Smooth muscle cell (in vitro differentiated cells): Measurements from ENCODE around the gene NRXN3. TPM values are rescaled to one million over a fixed set of nuclear protein-coding genes. Genes with fewer than 3 reads are reported as not detected.

ENCODE experiments used
- DNase-seq: peaks from one replicate; lab custom pipeline; 2025; ENCODE audit not compliant: unreplicated experiment; lab: John Stamatoyannopoulos, UW
- H2AFZ ChIP-seq: fragments of 200-600 bp; sonication (generic); 2 replicates; pipeline ENCODE4 v1.6.0; 2016; ENCODE audit warnings: antibody characterized with exemption, low read depth, mild to moderate bottlenecking
- H3F3A ChIP-seq: fragments of 200-600 bp; sonication (generic); 2 replicates; pipeline ENCODE4 v1.6.0; 2017; ENCODE audit warnings: antibody characterized with exemption, low read depth
- H3K27ac ChIP-seq: fragments of 200-600 bp; sonication (generic); 2 replicates; pipeline ENCODE4 v1.5.1; 2016; ENCODE audit warnings: low read depth, mild to moderate bottlenecking
- H3K27me3 ChIP-seq: fragments of 200-600 bp; sonication (generic); 2 replicates; pipeline ENCODE4 v1.6.1; 2016; ENCODE audit warnings: low read depth, mild to moderate bottlenecking
- H3K36me3 ChIP-seq: fragments of 200-600 bp; sonication (generic); 2 replicates; pipeline ENCODE4 v1.5.1; 2016; ENCODE audit warnings: low read depth
- H3K4me1 ChIP-seq: fragments of 200-600 bp; sonication (generic); 2 replicates; pipeline ENCODE4 v1.5.1; 2016; ENCODE audit warnings: low read depth
- H3K4me2 ChIP-seq: fragments of 200-600 bp; sonication (generic); 2 replicates; pipeline ENCODE4 v1.6.0; 2016; ENCODE audit warnings: mild to moderate bottlenecking
- H3K4me3 ChIP-seq: fragments of 200-600 bp; sonication (generic); 2 replicates; pipeline ENCODE4 v1.5.1; 2016; ENCODE audit warnings: mild to moderate bottlenecking
- H3K79me2 ChIP-seq: fragments of 200-600 bp; sonication (generic); 2 replicates; pipeline ENCODE4 v1.6.0; 2016; ENCODE audit warnings: low read depth, mild to moderate bottlenecking
- H3K9ac ChIP-seq: fragments of 200-600 bp; sonication (generic); 2 replicates; pipeline ENCODE4 v1.6.0; 2016; ENCODE audit warnings: low read depth
- H3K9me3 ChIP-seq: fragments of 200-600 bp; sonication (generic); replicated peaks from 2 replicates; pipeline ENCODE4 v1.5.1; 2016; ENCODE audit warnings: low read depth
- H4K20me1 ChIP-seq: fragments of 200-600 bp; sonication (generic); 2 replicates; pipeline ENCODE4 v1.6.0; 2016; ENCODE audit warnings: low read depth
- WGBS: methylation state at CpG from one replicate; pipeline ENCODE4 v1.1.7; 2016; ENCODE audit warnings: low lambda C conversion rate; 5-methylcytosine and 5-hydroxymethylcytosine counted together
- polyA plus RNA-seq: library from polyadenylated mRNA; unstranded; fragments of >200 nt; fragmentation: Nextera tagmentation; extraction: Ambion mirVana; gene quantifications from 2 replicates; pipeline ENCODE4 v1.2.1, GENCODE V29; 2016
- total RNA-seq: library from RNA; depleted of rRNA; stranded (reverse); fragments of >200 nt; gene quantifications from 2 replicates; pipeline ENCODE4 v1.2.3, GENCODE V29; 2014
- TF ChIP-seq, protein P1 (sequence below): fragments of 200-600 bp; sonication (generic); IDR thresholded peaks from 2 replicates; pipeline ENCODE4 v1.5.1; 2017; ENCODE audit warnings: borderline replicate concordance, mild to moderate bottlenecking, antibody characterized with exemption; ENCODE audit not compliant: insufficient read depth, poor library complexity, severe bottlenecking

Gene NRXN3
- total and polyA plus RNA-seq, 2 experiments from 2014 or later: 1.2 to 7.0 TPM

DNA sequence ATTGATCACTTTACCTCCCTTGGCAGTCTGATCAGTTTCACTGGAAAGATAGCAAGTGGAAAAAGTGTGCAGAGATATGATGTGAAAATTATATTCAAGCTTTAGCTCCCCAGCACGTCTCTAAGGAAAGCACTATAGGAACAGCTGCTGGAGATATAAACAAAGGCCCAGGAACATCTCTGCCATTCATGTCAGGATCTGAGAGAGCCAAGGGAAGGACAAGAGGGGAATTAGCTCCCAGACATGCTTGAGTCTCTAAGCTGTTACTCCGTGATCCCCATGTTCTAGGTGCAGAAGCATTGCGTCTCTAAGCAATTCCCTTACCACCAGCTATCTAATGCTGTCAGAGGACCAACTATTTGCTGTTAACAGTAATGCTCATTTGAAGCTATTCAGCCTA is 1341.0 kb downstream of the NRXN3 start:
- TF ChIP-seq, protein P1, sequence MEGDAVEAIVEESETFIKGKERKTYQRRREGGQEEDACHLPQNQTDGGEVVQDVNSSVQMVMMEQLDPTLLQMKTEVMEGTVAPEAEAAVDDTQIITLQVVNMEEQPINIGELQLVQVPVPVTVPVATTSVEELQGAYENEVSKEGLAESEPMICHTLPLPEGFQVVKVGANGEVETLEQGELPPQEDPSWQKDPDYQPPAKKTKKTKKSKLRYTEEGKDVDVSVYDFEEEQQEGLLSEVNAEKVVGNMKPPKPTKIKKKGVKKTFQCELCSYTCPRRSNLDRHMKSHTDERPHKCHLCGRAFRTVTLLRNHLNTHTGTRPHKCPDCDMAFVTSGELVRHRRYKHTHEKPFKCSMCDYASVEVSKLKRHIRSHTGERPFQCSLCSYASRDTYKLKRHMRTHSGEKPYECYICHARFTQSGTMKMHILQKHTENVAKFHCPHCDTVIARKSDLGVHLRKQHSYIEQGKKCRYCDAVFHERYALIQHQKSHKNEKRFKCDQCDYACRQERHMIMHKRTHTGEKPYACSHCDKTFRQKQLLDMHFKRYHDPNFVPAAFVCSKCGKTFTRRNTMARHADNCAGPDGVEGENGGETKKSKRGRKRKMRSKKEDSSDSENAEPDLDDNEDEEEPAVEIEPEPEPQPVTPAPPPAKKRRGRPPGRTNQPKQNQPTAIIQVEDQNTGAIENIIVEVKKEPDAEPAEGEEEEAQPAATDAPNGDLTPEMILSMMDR: no peak
- no peak overlapping the region for H3K9ac ChIP-seq
- H3K4me3 ChIP-seq: no peak overlapping the region
- no peak for DNase-seq
- no peaks in the 10 kb centered on the region for H4K20me1 ChIP-seq
- WGBS: 78% methylated on average over 3 of the region's 3 CpGs
- no peaks in the 10 kb centered on the region for H3K36me3 ChIP-seq
- H3K79me2 ChIP-seq: no peaks in the 10 kb centered on the region
- no peaks in the 10 kb centered on the region for H3K27me3 ChIP-seq
- H3K9me3 ChIP-seq: no peaks in the 10 kb centered on the region
- H2AFZ ChIP-seq: no peak overlapping the region
- H3K4me2 ChIP-seq: no peak overlapping the region
- H3K27ac ChIP-seq: peak overlapping the region; percentile 2
- peaks cover 34% of the 10 kb centered on the region for H3K4me1 ChIP-seq
- no peaks in the 10 kb centered on the region for H3F3A ChIP-seq

DNA sequence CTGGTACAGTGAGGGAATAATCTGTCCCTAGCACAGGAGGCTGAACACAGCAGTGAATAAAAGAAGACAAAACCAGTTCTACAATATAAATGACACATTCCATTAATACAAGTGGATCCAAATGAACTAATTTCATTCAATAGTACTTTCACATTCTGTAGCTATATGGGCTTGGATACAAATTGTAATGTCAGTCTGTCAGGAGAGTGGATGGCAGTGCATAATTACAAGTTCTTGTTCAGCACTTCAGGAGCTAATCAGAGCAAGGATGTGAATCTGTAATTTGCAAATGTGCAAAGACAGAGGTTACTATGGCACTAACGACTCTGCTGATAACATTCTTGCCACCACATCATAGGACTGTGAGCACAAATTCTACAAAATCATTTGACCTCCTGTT is 1343.3 kb downstream of the NRXN3 start:
- H4K20me1 ChIP-seq: no peaks in the 10 kb centered on the region
- H3K27ac ChIP-seq: no peak overlapping the region
- no peaks in the 10 kb centered on the region for H3K27me3 ChIP-seq
- no peak overlapping the region for H3K9ac ChIP-seq
- H2AFZ ChIP-seq: no peak overlapping the region
- H3K79me2 ChIP-seq: no peaks in the 10 kb centered on the region
- DNase-seq: no peak
- TF ChIP-seq, protein P1: no peak
- H3K4me3 ChIP-seq: no peak overlapping the region
- WGBS: 65% methylated on average over 1 of the region's 1 CpG
- H3F3A ChIP-seq: no peaks in the 10 kb centered on the region
- H3K4me2 ChIP-seq: no peak overlapping the region
- peaks cover 46% of the 10 kb centered on the region for H3K4me1 ChIP-seq
- no peaks in the 10 kb centered on the region for H3K9me3 ChIP-seq
- no peaks in the 10 kb centered on the region for H3K36me3 ChIP-seq

DNA sequence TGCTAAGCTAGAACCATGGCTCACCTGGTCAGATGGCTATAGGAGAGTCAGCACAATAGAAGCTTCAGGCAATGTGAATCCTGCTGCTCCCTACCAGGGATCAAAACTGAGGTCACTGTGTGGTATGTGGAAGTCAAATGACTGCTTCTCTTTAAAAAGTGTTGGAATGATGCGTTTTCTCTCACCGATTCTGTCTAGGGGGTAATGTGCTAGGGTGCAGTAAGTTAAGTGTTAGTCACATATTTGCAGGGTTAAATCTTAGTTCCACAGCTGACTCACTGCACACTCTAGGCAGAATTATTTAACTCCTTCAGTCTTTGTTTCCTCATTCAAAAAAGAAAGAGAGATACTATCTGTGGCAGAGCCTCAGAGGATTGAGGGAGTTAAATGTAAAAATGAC is 1344.5 kb downstream of the NRXN3 start:
- Histone ChIP-seq H3K4me1 (peaks cover 46% of the 10 kb centered on the region), H3K79me2 (no peaks in the 10 kb centered on the region), H3K9ac (no peak overlapping the region), H3K27me3 (no peaks in the 10 kb centered on the region), H3K4me3 (no peak overlapping the region), H4K20me1 (no peaks in the 10 kb centered on the region), H3F3A (no peaks in the 10 kb centered on the region), H3K27ac (peak overlapping the region; percentile 40), H3K4me2 (no peak overlapping the region), H2AFZ (no peak overlapping the region), H3K9me3 (no peaks in the 10 kb centered on the region), H3K36me3 (no peaks in the 10 kb centered on the region)
- 22% methylated on average over 2 of the region's 2 CpGs for WGBS
- no peak for DNase-seq
- TF ChIP-seq, protein P1: no peak

DNA sequence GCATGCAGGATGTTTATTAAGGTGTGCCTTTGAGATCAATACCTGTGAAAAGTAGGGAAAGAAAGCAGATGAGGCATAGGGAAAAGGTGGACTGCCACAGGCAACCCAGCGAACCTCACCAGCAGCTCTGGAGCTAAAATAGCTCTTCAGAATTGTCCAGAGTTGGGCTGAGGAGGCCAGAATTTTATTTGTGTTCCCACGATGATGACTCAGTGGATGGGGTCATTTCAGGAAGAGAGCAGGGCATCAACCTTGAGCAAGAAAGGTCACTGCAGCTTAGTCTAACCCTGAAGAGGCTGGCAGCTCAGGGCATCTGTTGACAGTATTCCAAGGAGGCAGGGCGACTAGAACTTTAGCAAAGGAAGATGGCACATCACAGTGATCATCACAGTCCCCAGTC is 1345.0 kb downstream of the NRXN3 start:
- no peak for DNase-seq
- no peak overlapping the region for H3K9ac ChIP-seq
- H3K27me3 ChIP-seq: no peaks in the 10 kb centered on the region
- WGBS: 65% methylated on average over 3 of the region's 3 CpGs
- no peak overlapping the region for H3K4me2 ChIP-seq
- no peaks in the 10 kb centered on the region for H3K9me3 ChIP-seq
- H3K4me3 ChIP-seq: no peak overlapping the region
- no peaks in the 10 kb centered on the region for H3K36me3 ChIP-seq
- no peaks in the 10 kb centered on the region for H3F3A ChIP-seq
- TF ChIP-seq, protein P1: no peak
- H3K4me1 ChIP-seq: peaks cover 43% of the 10 kb centered on the region
- H4K20me1 ChIP-seq: no peaks in the 10 kb centered on the region
- H2AFZ ChIP-seq: no peak overlapping the region
- H3K27ac ChIP-seq: no peak overlapping the region
- H3K79me2 ChIP-seq: no peaks in the 10 kb centered on the region
